H1 (cell line): ENCODE results near the gene TBC1D19. TPM values are rescaled to one million over a fixed set of nuclear protein-coding genes. Genes with fewer than 3 reads are reported as not detected.

Source experiments
- CTCF ChIA-PET: fragments of 300-600 bp; sonication (Branson Sonifier 250); formaldehyde crosslinking; loops from one replicate; lab custom pipeline; 2021; ENCODE audit not compliant: partially characterized antibody; lab: Charles Lee
- POLR2A ChIA-PET: fragments of 300-600 bp; sonication (Branson Sonifier 250); formaldehyde crosslinking; loops from one replicate; lab custom pipeline; 2021; ENCODE audit warnings: inconsistent platforms; ENCODE audit not compliant: partially characterized antibody; lab: Charles Lee
- DNase-seq, 2 experiments: peaks; one replicate each; pipeline versions ENCODE4 v3.0.0 to v3.0.0-alpha.2; 2010 to 2022; ENCODE audit warnings: low spot score in 2 of 2, low read depth in 1 of 2, mixed read lengths in 1 of 2
- FAIRE-seq: peaks from 2 replicates; lab custom pipeline; 2011; peaks lifted over from hg19 to GRCh38; lab: Jason Lieb, UNC
- H2AFZ ChIP-seq: 2 replicates; pipeline ENCODE4 v1.8.1; 2012; ENCODE audit warnings: low read length, inconsistent platforms
- H2AK5ac ChIP-seq: 2 replicates; pipeline ENCODE4 v1.6.1; 2013; ENCODE audit warnings: low read depth, low read length
- H2BK120ac ChIP-seq: replicated peaks from 2 replicates; pipeline ENCODE3; 2013; ENCODE audit warnings: low read depth, low read length, inconsistent platforms
- H2BK12ac ChIP-seq: 2 replicates; pipeline ENCODE4 v1.6.1; 2013; ENCODE audit warnings: low read depth, low read length
- H2BK15ac ChIP-seq: 2 replicates; pipeline ENCODE4 v1.6.1; 2013; ENCODE audit warnings: low read length
- H2BK20ac ChIP-seq: 2 replicates; pipeline ENCODE4 v1.6.1; 2013; ENCODE audit warnings: low read length
- H2BK5ac ChIP-seq: 2 replicates; pipeline ENCODE4 v1.6.1; 2013; ENCODE audit warnings: low read depth, low read length
- H3K14ac ChIP-seq: 2 replicates; pipeline ENCODE4 v1.6.1; 2013; ENCODE audit warnings: inconsistent platforms; ENCODE audit not compliant: insufficient read length
- H3K18ac ChIP-seq: 2 replicates; pipeline ENCODE4 v1.6.1; 2013; ENCODE audit warnings: low read length; ENCODE audit errors: extremely low read depth
- H3K23ac ChIP-seq: 2 replicates; pipeline ENCODE4 v1.6.1; 2013; ENCODE audit warnings: inconsistent platforms; ENCODE audit not compliant: insufficient read length
- H3K23me2 ChIP-seq: 2 replicates; pipeline ENCODE4 v1.6.1; 2013; ENCODE audit warnings: low read depth, low read length
- H3K27ac ChIP-seq: 2 replicates; pipeline ENCODE4 v1.6.1; 2011; ENCODE audit warnings: low read depth, low read length, inconsistent platforms
- H3K27me3 ChIP-seq, 4 experiments: replicated peaks in 1 of 4; 1 replicate in 1 of 4; 2 replicates in 3 of 4; pipeline versions ENCODE4 v1.6.1 to v1.8.1; 2011 to 2013; ENCODE audit warnings: low read length in 3 of 4, mild to moderate bottlenecking in 3 of 4, inconsistent platforms in 2 of 4, mixed read lengths in 2 of 4, moderate library complexity in 1 of 4; ENCODE audit not compliant: control insufficient read depth in 3 of 4, insufficient read depth in 3 of 4; ENCODE audit errors: extremely low read depth in 1 of 4
- H3K36me3 ChIP-seq, 4 experiments: 2 replicates each; pipeline versions ENCODE4 v1.6.1 to v1.8.1; 2011 to 2013; ENCODE audit warnings: mild to moderate bottlenecking in 4 of 4, low read length in 3 of 4, moderate library complexity in 2 of 4, control low read depth in 1 of 4, inconsistent platforms in 1 of 4; ENCODE audit not compliant: insufficient read depth in 4 of 4, control insufficient read depth in 2 of 4
- H3K4ac ChIP-seq: replicated peaks from 2 replicates; pipeline ENCODE3; 2013; ENCODE audit warnings: low read length, low read depth, mixed read lengths, inconsistent platforms; ENCODE audit not compliant: insufficient read length
- H3K4me1 ChIP-seq, 4 experiments: replicated peaks in 1 of 4; 1 replicate in 1 of 4; 2 replicates in 3 of 4; pipeline versions ENCODE4 v1.6.1 to v1.8.1; 2011 to 2013; ENCODE audit warnings: low read length in 3 of 4, inconsistent platforms in 2 of 4, mixed read lengths in 1 of 4; ENCODE audit not compliant: insufficient read depth in 4 of 4, control insufficient read depth in 3 of 4
- H3K4me2 ChIP-seq, 2 experiments: 2 replicates each; pipeline versions ENCODE4 v1.6.1 to v1.8.1; 2011 to 2013; ENCODE audit warnings: low read depth in 2 of 2, low read length in 2 of 2, control low read depth in 1 of 2, inconsistent platforms in 1 of 2, mild to moderate bottlenecking in 1 of 2; ENCODE audit not compliant: insufficient read depth in 1 of 2
- H3K4me3 ChIP-seq, 4 experiments: fragments of 200-600, 300-600 bp in 1 of 4; sonication (generic), shearing (Covaris generic), sonication (Bioruptor Twin) in 1 of 4; 2 replicates each; pipeline versions ENCODE4 v1.5.1 to v1.8.1; 2011 to 2016; ENCODE audit warnings: low read length in 4 of 4, low read depth in 3 of 4, control low read depth in 2 of 4, inconsistent platforms in 2 of 4, mild to moderate bottlenecking in 2 of 4, mixed read lengths in 1 of 4, moderate library complexity in 1 of 4; ENCODE audit not compliant: insufficient read depth in 2 of 4; ENCODE audit errors: extremely low read depth in 1 of 4
- H3K56ac ChIP-seq: replicated peaks from 2 replicates; pipeline ENCODE3; 2013; ENCODE audit warnings: low read depth, mild to moderate bottlenecking, mixed read lengths, low read length, inconsistent platforms; ENCODE audit not compliant: insufficient read length
- H3K79me1 ChIP-seq: 2 replicates; pipeline ENCODE4 v1.6.1; 2013; ENCODE audit warnings: low read depth, low read length, control low read depth
- H3K79me2 ChIP-seq, 2 experiments: 2 replicates each; pipeline versions ENCODE4 v1.6.1 to v1.8.1; 2012 to 2013; ENCODE audit warnings: low read length in 2 of 2, mild to moderate bottlenecking in 2 of 2, inconsistent platforms in 1 of 2; ENCODE audit not compliant: insufficient read depth in 2 of 2, control insufficient read depth in 1 of 2
- H3K9ac ChIP-seq, 4 experiments: replicated peaks in 1 of 4; 1 replicate in 1 of 4; 2 replicates in 3 of 4; pipeline versions ENCODE4 v1.6.1 to v1.8.1; 2011 to 2013; ENCODE audit warnings: low read depth in 3 of 4, low read length in 3 of 4, control low read depth in 2 of 4, mild to moderate bottlenecking in 2 of 4, moderate library complexity in 2 of 4, inconsistent platforms in 1 of 4; ENCODE audit errors: extremely low read depth in 1 of 4
- H3K9me3 ChIP-seq, 2 experiments: 2 replicates each; pipeline versions ENCODE4 v1.6.1 to v1.8.1; 2012 to 2013; ENCODE audit warnings: mild to moderate bottlenecking in 2 of 2, moderate library complexity in 2 of 2, control low read depth in 1 of 2, inconsistent platforms in 1 of 2, low read depth in 1 of 2, low read length in 1 of 2, mixed read lengths in 1 of 2; ENCODE audit not compliant: insufficient read depth in 2 of 2
- H4K20me1 ChIP-seq, 2 experiments: replicated peaks in 1 of 2; 2 replicates each; pipeline versions ENCODE3 to v1.8.1; 2011 to 2013; ENCODE audit warnings: inconsistent platforms in 2 of 2, low read length in 2 of 2, mild to moderate bottlenecking in 1 of 2; ENCODE audit not compliant: insufficient read depth in 2 of 2, control insufficient read depth in 1 of 2
- H4K5ac ChIP-seq: 2 replicates; pipeline ENCODE4 v1.6.1; 2013; ENCODE audit warnings: low read length, low read depth, mixed read lengths, inconsistent platforms; ENCODE audit not compliant: insufficient read length
- H4K8ac ChIP-seq: 2 replicates; pipeline ENCODE4 v1.8.0; 2013; ENCODE audit warnings: mild to moderate bottlenecking, moderate library complexity, low read length, inconsistent platforms; ENCODE audit not compliant: insufficient read depth; ENCODE audit errors: extremely low read depth
- H4K91ac ChIP-seq: replicated peaks from 2 replicates; pipeline ENCODE3; 2013; ENCODE audit warnings: low read length, mixed read lengths, inconsistent platforms; ENCODE audit not compliant: insufficient read length
- CREB1 ChIP-seq: IDR thresholded peaks from 2 replicates; pipeline ENCODE4 v1.6.1; 2012; ENCODE audit warnings: inconsistent platforms
- EGR1 ChIP-seq: IDR thresholded peaks from 2 replicates; pipeline ENCODE4 v1.6.1; 2011; ENCODE audit warnings: low read depth, low read length, borderline replicate concordance
- FOSL1 ChIP-seq: IDR thresholded peaks from 2 replicates; pipeline ENCODE4 v1.6.1; 2011; ENCODE audit warnings: mild to moderate bottlenecking, low read depth, low read length, moderate library complexity; ENCODE audit not compliant: insufficient read depth
- GABPA ChIP-seq: IDR thresholded peaks from 2 replicates; pipeline ENCODE4 v1.6.1; 2011; ENCODE audit warnings: mild to moderate bottlenecking, low read length, moderate library complexity, borderline replicate concordance; ENCODE audit not compliant: insufficient read depth
- HDAC6 ChIP-seq: IDR thresholded peaks from one replicate; pipeline ENCODE4 v1.7.1; 2012; ENCODE audit warnings: low read depth, mild to moderate bottlenecking, inconsistent platforms, low read length, moderate library complexity
- KDM5A ChIP-seq: fragments of 200-600 bp; IDR thresholded peaks from 2 replicates; pipeline ENCODE4 v1.7.1; 2012; ENCODE audit warnings: mild to moderate bottlenecking, low read length, inconsistent platforms, mixed read lengths
- MAFK ChIP-seq: IDR thresholded peaks from 2 replicates; pipeline ENCODE4 v1.6.1; 2012; ENCODE audit warnings: low read depth, mild to moderate bottlenecking, improper control_type of control experiment, low read length
- PHF8 ChIP-seq: fragments of 200-600 bp; sonication (generic); conservative IDR thresholded peaks from 2 replicates; pipeline ENCODE4 v1.7.1; 2012; ENCODE audit warnings: low read depth, mild to moderate bottlenecking, inconsistent platforms, low read length, moderate library complexity
- RFX5 ChIP-seq: IDR thresholded peaks from 2 replicates; pipeline ENCODE4 v1.6.1; 2011; ENCODE audit warnings: low read depth, low read length, improper control_type of control experiment, borderline replicate concordance
- SP1 ChIP-seq: IDR thresholded peaks from 2 replicates; pipeline ENCODE4 v1.6.1; 2011; ENCODE audit warnings: low read depth, low read length
- WGBS, 2 experiments: shearing (Covaris generic) in 1 of 2; methylation state at CpG; one replicate each; pipeline versions ENCODE4 v1.1.6 to v1.1.7; 2013 to 2015; ENCODE audit warnings: low lambda C conversion rate in 2 of 2, mixed read lengths in 2 of 2, inconsistent platforms in 1 of 2, low coverage in 1 of 2, missing lambda C conversion rate in 1 of 2; ENCODE audit not compliant: insufficient replicate concordance in 2 of 2, insufficient coverage in 1 of 2, insufficient read length in 1 of 2; ENCODE audit errors: extremely low coverage in 1 of 2, missing lambda C conversion rate in 1 of 2; 5-methylcytosine and 5-hydroxymethylcytosine counted together
- polyA plus RNA-seq, 7 experiments: library from polyadenylated mRNA; depleted of rRNA in 3 of 7; stranded (reverse) in 5 of 7; unstranded in 2 of 7; fragments of >200 nt in 5 of 7; fragments of 200-250 nt in 2 of 7; gene quantifications; 1 replicate in 5 of 7; 2 replicates in 1 of 7; 4 replicates in 1 of 7; pipeline versions ENCODE4 v1.2.1 to v1.2.3, GENCODE V29; 2011 to 2013; ENCODE audit warnings: missing spikeins in 2 of 7, mixed read lengths in 2 of 7
- total RNA-seq: library from RNA; stranded (reverse); fragmentation: NEBNext Ultra II Directional; extraction: Animal tissue kit (Norgen Biotek cat#: 25700); gene quantifications from 2 replicates; pipeline ENCODE4 v1.2.1, GENCODE V29; 2021
- TF ChIP-seq, protein P1 (sequence below): IDR thresholded peaks from 2 replicates; pipeline ENCODE4 v1.6.1; 2011; ENCODE audit warnings: low read depth, mild to moderate bottlenecking, low read length; ENCODE audit not compliant: insufficient read depth
- TF ChIP-seq, protein P2 (sequence below): IDR thresholded peaks from 2 replicates; pipeline ENCODE4 v1.6.1; 2012; ENCODE audit warnings: inconsistent platforms

The TBC1D19 gene
- total and polyA plus RNA-seq, 2 of the 8 experiments (the other 6 are each of a cell fraction or from before 2014, with no cell fraction given), result 1.9 to 3.5 TPM

DNA sequence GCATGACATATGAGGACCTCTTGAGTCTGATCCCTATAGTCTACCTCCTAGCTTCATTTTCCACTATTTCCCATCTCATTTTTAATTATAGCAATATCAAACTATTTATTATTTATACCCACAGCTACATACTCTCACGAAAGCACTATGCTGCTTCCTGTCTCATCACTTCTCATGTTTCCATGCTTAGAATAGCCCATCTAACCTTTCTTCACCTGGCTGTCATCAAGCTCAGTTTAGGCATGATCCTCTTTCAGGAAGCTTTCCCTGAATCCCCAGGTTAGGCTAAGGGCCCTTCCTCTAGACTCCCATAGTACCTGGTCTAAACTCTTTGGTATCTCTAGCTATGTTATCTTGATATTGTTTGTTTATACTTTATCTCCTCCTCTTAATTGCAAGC lies 137.8 kb downstream of the TBC1D19 start:
- no peak overlapping the region for H4K5ac ChIP-seq
- no peak overlapping the region for H4K91ac ChIP-seq
- no peak overlapping the region for H2BK5ac ChIP-seq
- no peak overlapping the region for H3K56ac ChIP-seq
- H2BK15ac ChIP-seq, result no peak overlapping the region
- ChIA-PET POLR2A (no interaction called here), CTCF (interaction anchor here (0.6 to 7.4 kb wide), 20 partner anchors 8 to 655 kb away, joined by 3 to 73 read pairs (median 3); partner anchors contain the start of gene TBC1D19)
- H2AK5ac ChIP-seq, result no peak overlapping the region
- no peak overlapping the region for H3K4me3 ChIP-seq
- H2BK120ac ChIP-seq, result no peak overlapping the region
- H3K27ac ChIP-seq, result no peak overlapping the region
- H3K36me3 ChIP-seq, result no peaks in the 10 kb centered on the region
- H3K18ac ChIP-seq, result no peak overlapping the region
- FAIRE-seq, result no peak
- no peaks in the 10 kb centered on the region for H3K79me1 ChIP-seq
- no peaks in the 10 kb centered on the region for H3K4me1 ChIP-seq
- H3K23me2 ChIP-seq, result no peaks in the 10 kb centered on the region
- no peak for DNase-seq
- 75% methylated on average over 1 of the region's 1 CpG; no CpG with 5 or more reads in 1 of the 2 experiments for WGBS, 2 experiments
- no peak overlapping the region for H3K9ac ChIP-seq
- no peak overlapping the region for H3K14ac ChIP-seq
- no peaks in the 10 kb centered on the region for H3K79me2 ChIP-seq
- H2AFZ ChIP-seq, result no peak overlapping the region
- no peak overlapping the region for H4K8ac ChIP-seq
- H3K27me3 ChIP-seq, result no peaks in the 10 kb centered on the region
- H4K20me1 ChIP-seq, result no peaks in the 10 kb centered on the region
- no peak overlapping the region for H3K4me2 ChIP-seq
- H3K9me3 ChIP-seq, result no peaks in the 10 kb centered on the region
- H3K23ac ChIP-seq, result no peak overlapping the region
- no peak overlapping the region for H2BK20ac ChIP-seq
- H2BK12ac ChIP-seq, result no peak overlapping the region
- no peak overlapping the region for H3K4ac ChIP-seq
- TF ChIP-seq SP1 (no peak), HDAC6 (no peak), MAFK (no peak), RFX5 (no peak), GABPA (no peak), CREB1 (no peak), PHF8 (no peak), KDM5A (no peak), FOSL1 (no peak), EGR1 (no peak)
- TF ChIP-seq, protein P1, sequence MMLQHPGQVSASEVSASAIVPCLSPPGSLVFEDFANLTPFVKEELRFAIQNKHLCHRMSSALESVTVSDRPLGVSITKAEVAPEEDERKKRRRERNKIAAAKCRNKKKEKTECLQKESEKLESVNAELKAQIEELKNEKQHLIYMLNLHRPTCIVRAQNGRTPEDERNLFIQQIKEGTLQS, result no peak
- TF ChIP-seq, protein P2, sequence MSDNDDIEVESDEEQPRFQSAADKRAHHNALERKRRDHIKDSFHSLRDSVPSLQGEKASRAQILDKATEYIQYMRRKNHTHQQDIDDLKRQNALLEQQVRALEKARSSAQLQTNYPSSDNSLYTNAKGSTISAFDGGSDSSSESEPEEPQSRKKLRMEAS, result no peak
